IMR-90 (cell line): ENCODE measurements around the gene KCNMA1. TPM values are rescaled to one million over a fixed set of nuclear protein-coding genes. Genes with fewer than 3 reads are reported as not detected.

Experiments used
- ATAC-seq: fragments of 200-7000 bp; cut with Tn5 transposase; 2 replicates; pipeline ENCODE4 v1.9.1; 2020; ENCODE audit warnings: low read depth, mild to moderate bottlenecking, moderate library complexity
- BruUV-seq: library from RNA; stranded (reverse); fragments of 400-500 nt; replicated peaks from 2 replicates; lab custom pipeline; 2021; lab: Mats Ljungman, UMichigan
- CTCF ChIA-PET: fragments of 300-600 bp; formaldehyde crosslinking; extraction: SDS; loops from one replicate; lab custom pipeline; 2021; ENCODE audit warnings: antibody characterized with exemption; lab: Yijun Ruan, JAX
- POLR2A ChIA-PET: fragments of 300-600 bp; sonication (Branson Sonifier 250); formaldehyde crosslinking; loops from one replicate; lab custom pipeline; 2022; ENCODE audit warnings: antibody characterized with exemption; ENCODE audit not compliant: unreplicated experiment; lab: Charles Lee
- DNase-seq: peaks from one replicate; pipeline ENCODE4 v3.0.0; 2013
- H2AFZ ChIP-seq: replicated peaks from 2 replicates; pipeline ENCODE3; 2013; ENCODE audit warnings: low read length, mild to moderate bottlenecking; ENCODE audit not compliant: poor library complexity
- H2AK5ac ChIP-seq: 2 replicates; pipeline ENCODE4 v1.6.1; 2013; ENCODE audit warnings: low read depth, low read length, inconsistent platforms
- H2AK9ac ChIP-seq: replicated peaks from 2 replicates; pipeline ENCODE3; 2013; ENCODE audit warnings: mild to moderate bottlenecking, low read depth, low read length, moderate library complexity; ENCODE audit not compliant: poor library complexity
- H2BK120ac ChIP-seq: 2 replicates; pipeline ENCODE4 v1.6.1; 2013; ENCODE audit warnings: low read depth, low read length, inconsistent platforms
- H2BK15ac ChIP-seq: 3 replicates; pipeline ENCODE4 v1.6.1; 2013; ENCODE audit warnings: low read depth, low read length, inconsistent platforms
- H2BK20ac ChIP-seq: 2 replicates; pipeline ENCODE4 v1.6.1; 2013; ENCODE audit warnings: low read depth, mild to moderate bottlenecking, inconsistent platforms, low read length, moderate library complexity
- H2BK5ac ChIP-seq: 2 replicates; pipeline ENCODE4 v1.6.1; 2013; ENCODE audit warnings: mild to moderate bottlenecking, low read depth, low read length, inconsistent platforms; ENCODE audit not compliant: poor library complexity, severe bottlenecking
- H3K14ac ChIP-seq: replicated peaks from 2 replicates; pipeline ENCODE4 v1.6.1; 2013; ENCODE audit warnings: low read depth, low read length, inconsistent platforms
- H3K18ac ChIP-seq: 2 replicates; pipeline ENCODE4 v1.6.1; 2013; ENCODE audit warnings: low read depth, low read length, control low read depth
- H3K23ac ChIP-seq: 2 replicates; pipeline ENCODE4 v1.6.1; 2013; ENCODE audit warnings: low read depth, low read length, inconsistent platforms
- H3K27ac ChIP-seq: 2 replicates; pipeline ENCODE4 v1.5.1; 2013; ENCODE audit warnings: mild to moderate bottlenecking, control low read depth, low read length; ENCODE audit not compliant: insufficient read depth
- H3K27me3 ChIP-seq: 2 replicates; pipeline ENCODE4 v1.6.1; 2013; ENCODE audit warnings: low read length; ENCODE audit not compliant: control insufficient read depth, insufficient read depth
- H3K36me3 ChIP-seq: 2 replicates; pipeline ENCODE4 v1.6.1; 2013; ENCODE audit warnings: low read length, mixed read lengths; ENCODE audit not compliant: control insufficient read depth, insufficient read depth
- H3K4ac ChIP-seq: 2 replicates; pipeline ENCODE4 v1.6.1; 2013; ENCODE audit warnings: low read depth, low read length, inconsistent platforms
- H3K4me1 ChIP-seq: 2 replicates; pipeline ENCODE4 v1.6.1; 2013; ENCODE audit warnings: low read length, mixed read lengths; ENCODE audit not compliant: control insufficient read depth, insufficient read depth
- H3K4me2 ChIP-seq: 2 replicates; pipeline ENCODE4 v1.6.1; 2013; ENCODE audit warnings: low read depth, mild to moderate bottlenecking, control low read depth, low read length, moderate library complexity
- H3K4me3 ChIP-seq: 2 replicates; pipeline ENCODE4 v1.5.1; 2013; ENCODE audit warnings: low read depth, mild to moderate bottlenecking, control low read depth, low read length, moderate library complexity; ENCODE audit not compliant: insufficient read depth
- H3K56ac ChIP-seq: 2 replicates; pipeline ENCODE4 v1.6.1; 2013; ENCODE audit warnings: low read length, inconsistent platforms; ENCODE audit not compliant: insufficient read depth; ENCODE audit errors: extremely low read depth
- H3K79me1 ChIP-seq, 2 experiments: 2 replicates each; pipeline ENCODE4 v1.6.1; 2013; ENCODE audit warnings: low read length in 2 of 2, inconsistent platforms in 1 of 2, low read depth in 1 of 2
- H3K9ac ChIP-seq: 2 replicates; pipeline ENCODE4 v1.6.1; 2013; ENCODE audit warnings: low read depth, low read length, control low read depth
- H3K9me1 ChIP-seq: 2 replicates; pipeline ENCODE4 v1.6.1; 2013; ENCODE audit warnings: low read length, inconsistent platforms; ENCODE audit not compliant: insufficient read depth
- H3K9me3 ChIP-seq: 2 replicates; pipeline ENCODE4 v1.6.1; 2013; ENCODE audit warnings: low read length; ENCODE audit not compliant: control insufficient read depth, insufficient read depth
- H4K20me1 ChIP-seq: 2 replicates; pipeline ENCODE4 v1.6.1; 2013; ENCODE audit warnings: low read length, inconsistent platforms; ENCODE audit not compliant: insufficient read depth
- H4K5ac ChIP-seq: 2 replicates; pipeline ENCODE4 v1.6.1; 2013; ENCODE audit warnings: mild to moderate bottlenecking, low read depth, low read length, control low read depth
- H4K8ac ChIP-seq, 2 experiments: 2 replicates each; pipeline ENCODE4 v1.6.1; 2013; ENCODE audit warnings: low read depth in 2 of 2, low read length in 2 of 2, control low read depth in 1 of 2, inconsistent platforms in 1 of 2
- H4K91ac ChIP-seq: 2 replicates; pipeline ENCODE4 v1.6.1; 2013; ENCODE audit warnings: low read depth, low read length, inconsistent platforms; ENCODE audit not compliant: insufficient read depth
- CEBPB ChIP-seq: IDR thresholded peaks from 2 replicates; pipeline ENCODE4 v1.6.1; 2012; ENCODE audit warnings: low read depth, low read length, improper control_type of control experiment
- CTCF ChIP-seq: conservative IDR thresholded peaks from 2 replicates; pipeline ENCODE4 v1.5.1; 2012; ENCODE audit warnings: mild to moderate bottlenecking, low read depth, low read length, improper control_type of control experiment
- MXI1 ChIP-seq: IDR thresholded peaks from 2 replicates; pipeline ENCODE4 v1.6.1; 2012; ENCODE audit warnings: low read depth, mild to moderate bottlenecking, low read length, moderate library complexity, borderline replicate concordance
- NFE2L2 ChIP-seq: fragments of 150-350 bp; IDR thresholded peaks from 2 replicates; pipeline ENCODE4 v1.6.1; 2016; ENCODE audit warnings: low read depth, mild to moderate bottlenecking, low read length
- WGBS, 2 experiments: methylation state at CpG; one replicate each; pipeline versions ENCODE4 v1.1.5 to v1.1.7; 2013; ENCODE audit warnings: missing lambda C conversion rate in 2 of 2; ENCODE audit not compliant: insufficient read length in 1 of 2; ENCODE audit errors: extremely low coverage in 2 of 2; 5-methylcytosine and 5-hydroxymethylcytosine counted together
- dilution Hi-C: fragments of 300-500 bp; cut with HindIII; formaldehyde crosslinking; loops from one replicate; pipeline ENCODE4 v1.14.3; 2018; ENCODE audit warnings: low sequenced_read_pairs; ENCODE audit not compliant: unreplicated experiment
- in situ Hi-C: fragments of 300-500 bp; cut with MboI; formaldehyde crosslinking; loops from 3 replicates; pipeline ENCODE4 v1.14.3; 2019; ENCODE audit warnings: low sequenced_read_pairs, inconsistent platforms, mixed read lengths
- intact Hi-C: fragments of 100-400 bp; cut with micrococcal nuclease; formaldehyde crosslinking; loops from 2 replicates; pipeline ENCODE4 v1.10.0; 2022
- polyA plus RNA-seq, 3 experiments: library from polyadenylated mRNA; depleted of rRNA; stranded (reverse); fragments of >200 nt; gene quantifications; 2 replicates each; pipeline ENCODE4 v1.2.3, GENCODE V29; 2012; ENCODE audit warnings: low replicate concordance in 1 of 3
- total RNA-seq: library from RNA; depleted of rRNA; stranded (reverse); fragments of >200 nt; gene quantifications from 2 replicates; pipeline ENCODE4 v1.2.3, GENCODE V29; 2012

Gene KCNMA1
- total and polyA plus RNA-seq, 2 of the 4 experiments (the other 2 are of a cell fraction) = 25.6 to 29.6 TPM

GRCh38 chr10:77261146-77261545, 376.5 kb downstream of the KCNMA1 start:
- no peak overlapping the region for H3K23ac ChIP-seq
- no peak overlapping the region for H3K14ac ChIP-seq
- BruUV-seq = no TSS peak
- TF ChIP-seq CTCF = no peak
- no peak for TF ChIP-seq MXI1
- TF ChIP-seq CEBPB = no peak
- TF ChIP-seq NFE2L2 = no peak
- H3K4me2 ChIP-seq = no peak overlapping the region
- H3K27me3 ChIP-seq = no peaks in the 10 kb centered on the region
- no peak overlapping the region for H2AFZ ChIP-seq
- intact Hi-C loops = loop anchor here (5.0 kb wide), 1 partner anchor 41 kb away; no protein-coding TSS in a partner anchor
- POLR2A ChIA-PET = no interaction called here
- ATAC-seq (no peak), DNase-seq (no peak)
- H3K18ac ChIP-seq = no peak overlapping the region
- CTCF ChIA-PET = no interaction called here
- H2BK15ac ChIP-seq = no peak overlapping the region
- H3K56ac ChIP-seq = no peak overlapping the region
- dilution Hi-C loops = no loop called here
- H4K8ac ChIP-seq = no peak overlapping the region
- no peak overlapping the region for H4K5ac ChIP-seq
- no peaks in the 10 kb centered on the region for H3K79me1 ChIP-seq
- no peak overlapping the region for H2AK9ac ChIP-seq
- H4K20me1 ChIP-seq = no peaks in the 10 kb centered on the region
- no peak overlapping the region for H2AK5ac ChIP-seq
- in situ Hi-C loops = no loop called here
- WGBS, 2 experiments = no CpG with 5 or more reads among the region's 3 CpGs
- no peak overlapping the region for H3K27ac ChIP-seq
- no peaks in the 10 kb centered on the region for H3K9me3 ChIP-seq
- peaks cover 4% of the 10 kb centered on the region; the same call in 1 of the 2 replicates for H3K4me1 ChIP-seq
- H3K4ac ChIP-seq = no peak overlapping the region
- no peak overlapping the region for H3K9ac ChIP-seq
- no peak overlapping the region for H3K4me3 ChIP-seq
- no peaks in the 10 kb centered on the region for H3K9me1 ChIP-seq
- no peak overlapping the region for H4K91ac ChIP-seq
- no peak overlapping the region for H2BK5ac ChIP-seq
- no peak overlapping the region for H2BK120ac ChIP-seq
- no peak overlapping the region for H2BK20ac ChIP-seq
- no peaks in the 10 kb centered on the region for H3K36me3 ChIP-seq
